Activated T-helper 1 cell treated with Interleukin-2 at 50 U/mL for 16 hours (primary cell): Measurements from ENCODE around the gene HIVEP1.

Experiments
- DNase-seq: peaks from one replicate; pipeline ENCODE4 v3.0.0-alpha.2; 2020; ENCODE audit warnings: low read depth

The HIVEP1 gene

DNA sequence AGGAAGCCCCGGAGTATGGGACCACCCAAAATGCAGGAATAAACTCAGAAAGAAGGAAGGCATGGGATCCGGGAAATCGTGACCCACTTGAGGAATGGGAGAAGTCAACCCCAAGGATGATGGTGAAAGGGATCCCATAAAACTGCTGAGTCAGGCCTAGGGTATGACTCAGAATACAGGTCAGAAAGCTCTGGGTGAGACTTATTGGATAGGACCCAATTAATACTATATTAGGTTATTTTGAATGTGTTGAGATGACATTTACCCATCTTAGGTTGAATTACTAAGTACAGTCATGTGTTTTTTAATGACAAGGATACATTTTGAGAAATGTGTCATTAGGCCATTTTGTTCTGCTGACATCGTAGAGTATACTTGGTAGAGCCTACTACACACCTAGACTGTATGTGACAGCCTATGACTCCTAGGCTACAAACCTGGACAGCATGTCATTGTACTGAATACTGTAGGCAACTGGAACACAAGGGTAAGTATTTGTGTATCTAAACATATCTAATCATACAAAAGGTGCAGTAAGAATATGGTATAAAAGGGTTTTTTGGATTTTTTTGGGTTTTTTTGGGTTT is 17.1 kb upstream of the HIVEP1 start:
- no peak for DNase-seq

GRCh38 chr6:11996751-11997150 is 15.4 kb upstream of the HIVEP1 start:
- no peak for DNase-seq

DNA sequence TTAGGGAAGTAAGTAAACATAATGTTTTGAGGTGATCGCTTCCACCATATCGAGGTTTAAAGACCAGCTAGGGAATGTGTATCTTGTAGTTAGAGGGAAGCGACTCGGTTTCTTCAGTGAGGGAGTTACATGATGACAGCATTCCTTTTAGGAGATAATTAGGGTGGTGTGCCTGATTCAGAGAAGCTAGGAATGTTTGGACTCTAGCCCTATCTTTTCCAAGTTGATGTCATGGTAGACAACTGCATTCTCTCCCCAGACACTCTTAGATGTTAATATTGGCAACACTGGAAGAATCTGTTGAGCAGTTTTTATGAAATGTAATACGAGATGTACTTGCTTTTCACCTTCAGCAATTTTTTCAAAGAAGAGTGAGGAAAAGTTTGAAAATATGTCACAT is 12.9 kb upstream of the HIVEP1 start:
- DNase-seq: no peak

DNA sequence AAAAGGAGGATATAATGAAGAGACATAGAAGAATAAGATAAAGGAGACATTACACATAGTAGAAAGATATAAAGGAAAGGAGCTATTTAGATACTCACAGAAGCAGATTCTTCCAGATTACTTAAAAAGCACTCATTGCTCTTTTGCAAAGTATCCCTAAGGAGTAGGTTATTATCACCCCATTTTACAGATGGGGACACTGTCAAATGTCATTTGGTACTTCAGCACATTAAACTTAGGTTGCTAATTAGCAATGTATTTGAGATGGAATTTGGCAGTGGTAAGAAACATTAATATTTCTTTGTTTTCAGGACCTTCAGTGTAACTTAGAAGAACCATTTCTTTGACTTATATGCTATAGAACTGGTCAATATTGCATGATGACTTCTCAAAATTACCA is 11.9 kb upstream of the HIVEP1 start:
- DNase-seq: no peak

DNA sequence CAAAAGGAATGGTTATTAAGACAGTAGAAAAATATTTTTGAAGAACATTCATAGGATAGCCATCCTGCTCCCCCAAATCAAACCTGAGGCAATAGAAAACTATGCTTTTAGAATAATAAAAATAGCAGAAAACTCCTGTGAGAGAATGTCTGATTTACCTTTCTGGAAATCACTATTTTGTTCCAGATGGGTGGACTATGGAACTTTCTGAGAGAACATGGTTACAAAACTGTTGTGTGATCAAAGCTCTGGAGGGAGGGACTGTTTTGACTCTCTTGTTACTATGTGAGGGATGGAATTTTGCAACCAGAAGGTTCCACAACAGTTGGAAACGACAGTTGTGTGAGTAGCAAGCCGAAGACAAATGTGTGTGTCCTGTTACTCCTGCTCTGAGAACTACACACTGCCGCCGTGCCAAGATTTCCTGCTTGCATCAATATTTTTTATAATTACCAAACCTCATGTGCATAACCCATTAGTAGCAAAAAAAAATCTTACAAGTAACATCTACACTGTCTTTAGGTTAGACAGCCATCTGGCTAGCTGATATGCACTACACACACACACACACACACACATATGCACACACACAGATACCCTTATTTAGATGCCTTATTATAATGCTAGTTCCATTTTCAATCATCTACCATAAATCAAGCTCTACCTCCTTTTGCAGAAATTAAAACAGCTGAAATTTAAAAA is 11.0 kb upstream of the HIVEP1 start:
- no peak for DNase-seq

- DNase-seq: no peak
Measured at GRCh38 chr6:12001706-12002435, 10.2 kb upstream of the HIVEP1 start.

DNA sequence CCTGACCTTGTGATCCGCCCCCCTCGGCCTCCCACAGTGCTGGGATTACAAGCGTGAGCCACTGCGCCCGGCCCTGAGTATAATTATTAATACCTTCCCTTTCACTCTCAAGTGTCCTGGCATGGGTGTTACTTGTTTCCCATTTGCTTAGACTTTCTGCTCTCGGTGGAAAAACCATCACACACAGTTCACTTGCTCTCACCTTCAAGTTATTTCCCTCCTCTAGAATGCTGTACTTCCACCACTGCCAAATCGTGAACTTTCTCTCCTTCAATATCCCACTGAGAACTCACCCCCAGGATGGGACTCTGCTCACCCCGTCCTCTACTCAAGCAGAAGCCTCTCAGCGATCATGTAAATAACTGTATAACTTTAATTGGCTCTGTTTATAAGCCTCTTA is 4.6 kb upstream of the HIVEP1 start:
- no peak for DNase-seq

DNA sequence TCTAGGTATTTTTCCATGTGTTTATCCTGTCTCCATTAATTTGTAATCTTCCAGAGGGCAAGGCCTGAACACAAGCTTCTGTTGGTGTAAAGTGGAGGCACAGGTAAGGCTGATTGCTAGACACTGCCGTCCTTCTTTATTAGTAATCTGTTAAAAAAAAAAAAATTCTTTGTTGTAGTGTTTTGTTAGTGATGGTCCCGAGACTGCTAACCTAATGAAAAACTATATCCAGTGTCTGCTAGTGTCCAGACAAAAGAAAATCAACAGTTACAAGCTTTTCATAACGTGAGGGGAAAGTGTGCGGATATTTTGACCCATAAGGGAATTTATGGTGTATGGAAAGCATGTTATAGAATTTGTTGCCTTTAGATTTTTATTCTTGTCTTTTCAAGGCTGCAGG is 4.2 kb upstream of the HIVEP1 start:
- no peak for DNase-seq

DNA sequence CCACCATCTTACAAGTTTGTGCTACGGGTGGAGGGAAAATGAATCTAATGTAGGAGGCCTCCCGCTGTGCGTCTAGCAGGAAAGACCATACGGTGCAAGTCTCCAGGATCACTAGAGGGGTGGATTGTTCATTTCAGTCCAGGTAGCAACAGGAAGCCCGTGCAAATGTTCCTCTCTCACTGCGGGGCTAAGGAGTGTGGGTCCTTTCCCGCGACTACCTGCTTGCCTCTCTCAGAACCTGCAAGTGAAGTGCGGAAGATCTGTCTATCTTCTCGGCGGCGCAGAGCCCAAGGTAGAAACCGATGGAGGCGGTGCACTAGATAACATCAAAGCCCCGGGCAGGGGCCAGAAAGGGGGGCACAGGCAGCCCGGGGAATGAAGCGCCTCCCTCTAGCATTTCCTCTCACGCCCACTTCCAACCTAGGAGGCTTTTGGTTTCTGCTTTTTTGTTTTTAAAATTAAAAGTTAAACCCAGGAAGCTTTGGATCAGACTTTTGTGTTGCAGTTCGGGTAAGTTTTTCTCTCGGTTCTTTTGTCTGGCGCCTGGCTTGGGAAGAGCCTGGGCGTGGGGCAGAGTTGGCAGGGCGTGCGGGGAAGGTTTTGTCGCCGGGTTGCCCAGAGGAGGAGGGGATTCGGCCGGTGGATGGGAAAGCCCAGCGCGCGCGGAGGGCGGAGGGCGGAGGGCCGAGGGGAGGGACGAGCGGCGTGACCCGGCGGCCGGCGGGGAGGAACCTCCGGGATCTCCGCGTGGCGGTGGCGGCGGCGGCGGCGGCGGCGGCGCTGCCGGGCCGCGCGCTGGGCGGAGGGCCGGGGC is 3.5 kb upstream of the HIVEP1 start:
- peak; percentile 78 for DNase-seq

- no peak for DNase-seq
Measured at GRCh38 chr6:12009180-12009685, 2.9 kb upstream of the HIVEP1 start.

GRCh38 chr6:12009876-12010634 is 2.1 kb upstream of the HIVEP1 start:
- DNase-seq: no peak

GRCh38 chr6:12010635-12011275 is 1.4 kb upstream of the HIVEP1 start:
- DNase-seq: no peak

GRCh38 chr6:12011276-12012037 is 655 bp upstream of the HIVEP1 start:
- DNase-seq: peak; percentile 91

- DNase-seq: peak; percentile 51
Measured at GRCh38 chr6:12012558-12013306, 620 bp downstream of the HIVEP1 start.

DNA sequence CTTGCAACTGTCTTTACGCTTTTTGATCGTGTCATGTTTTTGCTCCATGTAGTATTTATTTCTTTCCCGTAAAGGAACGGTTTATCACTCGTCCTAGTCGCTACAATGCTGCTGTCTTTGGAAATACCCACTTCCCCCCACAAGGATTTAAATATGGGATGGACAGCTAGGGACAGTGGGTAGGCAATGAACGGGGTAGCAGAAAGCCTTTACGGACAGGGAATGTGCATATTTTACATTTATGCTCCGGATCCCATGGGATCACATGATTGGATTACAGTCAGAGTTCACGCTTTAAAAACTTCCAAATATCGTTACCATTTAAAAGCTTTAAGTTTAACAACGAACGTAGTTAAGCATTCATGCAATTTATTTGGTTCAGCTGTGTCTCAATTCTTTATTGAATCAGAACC is 1.2 kb downstream of the HIVEP1 start:
- no peak for DNase-seq

- DNase-seq: no peak
Measured at GRCh38 chr6:12014027-12014872, 2.1 kb downstream of the HIVEP1 start.

GRCh38 chr6:12014873-12015149 is 2.7 kb downstream of the HIVEP1 start:
- no peak for DNase-seq

- DNase-seq: no peak
Measured at GRCh38 chr6:12017263-12017662, 5.2 kb downstream of the HIVEP1 start.

DNA sequence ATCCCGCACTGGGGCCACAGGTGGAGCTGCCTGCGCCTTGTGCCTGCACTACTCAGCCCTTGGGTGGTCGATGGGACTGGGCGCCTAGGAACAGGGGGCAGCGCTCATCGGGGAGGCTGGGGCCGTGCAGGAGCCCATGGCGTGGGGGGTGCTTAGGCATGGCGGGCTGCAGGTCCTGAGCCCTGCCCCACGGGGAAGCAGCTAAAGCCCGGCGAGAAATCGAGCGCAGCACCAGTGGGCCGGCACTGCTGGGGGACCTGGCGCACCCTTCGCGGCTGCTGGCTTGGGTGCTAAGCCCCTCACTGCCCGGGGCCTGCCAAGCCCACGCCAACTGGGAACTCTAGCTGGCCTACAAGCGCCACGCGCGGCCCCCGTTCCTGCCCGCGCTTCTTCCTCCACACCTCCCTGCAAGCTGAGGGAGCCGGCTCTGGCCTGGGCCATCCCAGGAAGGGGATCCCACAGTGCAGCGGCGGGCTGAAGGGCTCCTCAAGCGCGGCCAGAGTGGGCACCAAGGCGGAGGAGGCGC is 5.8 kb downstream of the HIVEP1 start:
- DNase-seq: no peak
